MM.1S (cell line): ENCODE measurements around the gene DNAH9.

ENCODE experiments used
- DNase-seq: peaks from one replicate; pipeline ENCODE4 v3.0.0-alpha.2; 2015
- H2AFZ ChIP-seq: fragments of 300-600 bp; sonication (generic); 2 replicates; pipeline ENCODE4 v1.6.0; 2016; ENCODE audit warnings: antibody characterized with exemption, low read length
- H3F3A ChIP-seq: fragments of 300-600 bp; sonication (generic); 2 replicates; pipeline ENCODE4 v1.6.1; 2016; ENCODE audit warnings: mild to moderate bottlenecking, antibody characterized with exemption, low read length, moderate library complexity, mixed read lengths; ENCODE audit not compliant: insufficient read depth
- H3K27ac ChIP-seq: fragments of 300-600 bp; sonication (generic); 2 replicates; pipeline ENCODE4 v1.5.1; 2016; ENCODE audit warnings: mild to moderate bottlenecking, low read length
- H3K27me3 ChIP-seq: fragments of 300-600 bp; sonication (generic); replicated peaks from 2 replicates; pipeline ENCODE4 v1.6.0; 2016; ENCODE audit warnings: low read length; ENCODE audit not compliant: insufficient read depth
- H3K36me3 ChIP-seq: fragments of 300-600 bp; sonication (generic); replicated peaks from 2 replicates; pipeline ENCODE4 v1.6.1; 2016; ENCODE audit warnings: mild to moderate bottlenecking, low read length, mixed read lengths; ENCODE audit not compliant: insufficient read depth
- H3K4me1 ChIP-seq: fragments of 300-600 bp; sonication (generic); 2 replicates; pipeline ENCODE4 v1.6.1; 2016; ENCODE audit warnings: low read length, mixed read lengths
- H3K4me2 ChIP-seq: fragments of 300-600 bp; sonication (generic); 2 replicates; pipeline ENCODE4 v1.6.0; 2016; ENCODE audit warnings: low read depth, low read length
- H3K4me3 ChIP-seq: fragments of 300-600 bp; sonication (generic); 2 replicates; pipeline ENCODE4 v1.5.1; 2016; ENCODE audit warnings: low read length, mixed read lengths
- H3K79me2 ChIP-seq: fragments of 300-600 bp; sonication (generic); 2 replicates; pipeline ENCODE4 v1.6.1; 2016; ENCODE audit warnings: mixed run types, low read length, mixed read lengths
- H3K9ac ChIP-seq: fragments of 300-600 bp; sonication (generic); 2 replicates; pipeline ENCODE4 v1.6.1; 2016; ENCODE audit warnings: low read length, mixed read lengths
- H3K9me2 ChIP-seq: fragments of 300-600 bp; sonication (generic); replicated peaks from 2 replicates; pipeline ENCODE4 v1.6.1; 2016; ENCODE audit warnings: mild to moderate bottlenecking, low read length, mixed read lengths; ENCODE audit not compliant: insufficient read depth
- H3K9me3 ChIP-seq: fragments of 300-600 bp; sonication (generic); replicated peaks from 2 replicates; pipeline ENCODE4 v1.6.1; 2016; ENCODE audit warnings: mild to moderate bottlenecking, low read length, mixed read lengths; ENCODE audit not compliant: insufficient read depth
- H4K20me1 ChIP-seq: fragments of 300-600 bp; sonication (generic); 2 replicates; pipeline ENCODE4 v1.6.1; 2016; ENCODE audit warnings: mild to moderate bottlenecking, low read length, moderate library complexity, mixed read lengths; ENCODE audit not compliant: insufficient read depth
- CTCF ChIP-seq: fragments of 300-600 bp; sonication (generic); IDR thresholded peaks from 2 replicates; pipeline ENCODE4 v1.5.1; 2016; ENCODE audit warnings: antibody characterized with exemption, low read length, mixed read lengths
- EZH2 ChIP-seq: fragments of 300-600 bp; sonication (generic); optimal IDR thresholded peaks from 2 replicates; pipeline ENCODE3; 2017; ENCODE audit warnings: low read depth, mild to moderate bottlenecking, antibody characterized with exemption, low read length, mixed read lengths
- EZH2phosphoT487 ChIP-seq: fragments of 300-600 bp; sonication (generic); IDR thresholded peaks from 2 replicates; pipeline ENCODE4 v1.6.1; 2018; ENCODE audit warnings: antibody characterized with exemption, low read length

Gene DNAH9

GRCh38 chr17:11816409-11816808 lies 218.1 kb downstream of the DNAH9 start:
- Histone ChIP-seq H3K27ac (no peak overlapping the region), H3K9me2 (no peaks in the 10 kb centered on the region), H3K4me1 (no peaks in the 10 kb centered on the region), H4K20me1 (no peaks in the 10 kb centered on the region), H3K9me3 (no peaks in the 10 kb centered on the region), H3F3A (no peaks in the 10 kb centered on the region), H3K9ac (no peak overlapping the region), H3K4me2 (no peak overlapping the region), H3K79me2 (no peaks in the 10 kb centered on the region), H3K27me3 (no peaks in the 10 kb centered on the region), H3K4me3 (no peak overlapping the region), H2AFZ (no peak overlapping the region), H3K36me3 (no peaks in the 10 kb centered on the region)
- TF ChIP-seq EZH2phosphoT487: no peak
- TF ChIP-seq EZH2: no peak
- TF ChIP-seq CTCF: no peak
- DNase-seq: no peak

- H3K4me2 ChIP-seq: no peak overlapping the region
- TF ChIP-seq EZH2 (no peak), EZH2phosphoT487 (no peak), CTCF (no peak)
- H3K27ac ChIP-seq: no peak overlapping the region
- no peaks in the 10 kb centered on the region for H3K79me2 ChIP-seq
- no peak overlapping the region for H3K4me3 ChIP-seq
- H3K9ac ChIP-seq: no peak overlapping the region
- DNase-seq: no peak
- no peaks in the 10 kb centered on the region for H3K9me2 ChIP-seq
- no peaks in the 10 kb centered on the region for H3K9me3 ChIP-seq
- H2AFZ ChIP-seq: no peak overlapping the region
- no peaks in the 10 kb centered on the region for H4K20me1 ChIP-seq
- no peaks in the 10 kb centered on the region for H3K27me3 ChIP-seq
- no peaks in the 10 kb centered on the region for H3F3A ChIP-seq
- H3K4me1 ChIP-seq: no peaks in the 10 kb centered on the region
- no peaks in the 10 kb centered on the region for H3K36me3 ChIP-seq
Observed at GRCh38 chr17:11823862-11824261, 225.6 kb downstream of the DNAH9 start.

GRCh38 chr17:11825572-11826209 lies 227.4 kb downstream of the DNAH9 start:
- Histone ChIP-seq H3K9me2 (no peaks in the 10 kb centered on the region), H3K79me2 (no peaks in the 10 kb centered on the region), H3K9ac (no peak overlapping the region), H4K20me1 (no peaks in the 10 kb centered on the region), H3K9me3 (no peaks in the 10 kb centered on the region), H2AFZ (no peak overlapping the region), H3K27me3 (no peaks in the 10 kb centered on the region), H3K27ac (no peak overlapping the region), H3K4me3 (no peak overlapping the region), H3K4me1 (no peaks in the 10 kb centered on the region), H3F3A (no peaks in the 10 kb centered on the region), H3K4me2 (no peak overlapping the region), H3K36me3 (no peaks in the 10 kb centered on the region)
- TF ChIP-seq EZH2 (no peak), EZH2phosphoT487 (no peak), CTCF (no peak)
- no peak for DNase-seq
